Activated naive CD4-positive, alpha-beta T cell treated with anti-CD3 and anti-CD28 coated beads, Interleukin-2, amount 10 ng/mL, durations not matched to agents 5 hours and 36 hours (primary cell): ENCODE measurements around the gene LGR4. TPM values are rescaled to one million over a fixed set of nuclear protein-coding genes. Genes with fewer than 3 reads are reported as not detected.

Experiments
- microRNA-seq: library from miRNA; unstranded; fragments of <30 nt; microRNA quantifications from one replicate; pipeline ENCODE4 v1.2.0, GENCODE V29; 2022; ENCODE audit warnings: borderline microRNAs expressed, borderline replicate concordance
- total RNA-seq, 2 experiments: library from RNA; stranded (reverse); gene quantifications; one replicate each; pipeline ENCODE4 v1.2.3, GENCODE V29; 2021

Gene LGR4
- total RNA-seq, result under 1 TPM; 0.18 to 0.29 TPM

GRCh38 chr11:27472398-27473016, at the start of gene LGR4:
Gene LGR4 (minus strand): TSS chr11:27472790. CDS start chr11:27472302, 488 bp downstream.

GRCh38 chr11:27506200-27507182, 33.9 kb upstream of the LGR4 start, which contains the start of gene LIN7C:
Gene LIN7C (minus strand): TSS chr11:27506769. CDS start chr11:27506752, 17 bp downstream.

GRCh38 chr11:27362749-27363575, 109.6 kb downstream of the LGR4 start, which contains the start of gene CCDC34:
Gene CCDC34 (minus strand): TSS chr11:27363215. CDS start chr11:27363194, 21 bp downstream.

Small RNA genes lying within 50 kb of the gene (microRNA-seq; reads per million reads assigned to microRNA genes)
- gene MIR8087, result not detected

Other genes starting within 250 kb of the LGR4 start
- gene CCDC34, start 109.6 kb downstream of the LGR4 start, total RNA-seq, result 10 to 100 TPM; 13.3 to 14.2 TPM
- 10 to 100 TPM; 22.9 to 23.5 TPM for gene LIN7C, start 34.0 kb upstream of the LGR4 start, total RNA-seq
- not detected for gene BDNF, start 227.7 kb upstream of the LGR4 start, total RNA-seq